ES-I3 (cell line): Measurements from ENCODE around the gene SAP30.
A peak's percentile ranks its signal among the peaks of the same experiment; 100 is the strongest.

ENCODE experiments used
- H3K36me3 ChIP-seq: 2 replicates; pipeline ENCODE4 v1.6.1; 2013; ENCODE audit warnings: mild to moderate bottlenecking, low read length, control low read depth, moderate library complexity; ENCODE audit not compliant: insufficient read depth
- H3K4me1 ChIP-seq: 2 replicates; pipeline ENCODE4 v1.6.1; 2013; ENCODE audit warnings: mild to moderate bottlenecking, control low read depth, low read length; ENCODE audit not compliant: insufficient read depth
- H3K9ac ChIP-seq: 2 replicates; pipeline ENCODE4 v1.6.1; 2013; ENCODE audit warnings: low read depth, mild to moderate bottlenecking, low read length, moderate library complexity
- H3K9me3 ChIP-seq: 2 replicates; pipeline ENCODE4 v1.6.1; 2013; ENCODE audit warnings: mild to moderate bottlenecking, low read length, moderate library complexity; ENCODE audit not compliant: control insufficient read depth, insufficient read depth

Gene SAP30

GRCh38 chr4:173346074-173346473 lies 24.7 kb upstream of the SAP30 start:
- Histone ChIP-seq H3K36me3 (no peaks in the 10 kb centered on the region), H3K9me3 (no peaks in the 10 kb centered on the region), H3K9ac (no peak overlapping the region), H3K4me1 (0 out of 2 replicates have a peak, but pooled peaks cover 8% of the 10 kb centered on the region)

- H3K4me1 ChIP-seq = 0 out of 2 replicates have a peak, but pooled peaks cover 8% of the 10 kb centered on the region
- no peaks in the 10 kb centered on the region for H3K9me3 ChIP-seq
- no peaks in the 10 kb centered on the region for H3K36me3 ChIP-seq
- H3K9ac ChIP-seq = no peak overlapping the region
Observed at GRCh38 chr4:173347467-173347866, 23.3 kb upstream of the SAP30 start.

GRCh38 chr4:173357939-173358338 lies 12.8 kb upstream of the SAP30 start:
- no peaks in the 10 kb centered on the region for H3K36me3 ChIP-seq
- no peak overlapping the region for H3K9ac ChIP-seq
- H3K9me3 ChIP-seq = no peaks in the 10 kb centered on the region
- no peaks in the 10 kb centered on the region for H3K4me1 ChIP-seq

- Histone ChIP-seq H3K9me3 (no peaks in the 10 kb centered on the region), H3K36me3 (no peaks in the 10 kb centered on the region), H3K9ac (no peak overlapping the region), H3K4me1 (no peaks in the 10 kb centered on the region)
Observed at GRCh38 chr4:173360587-173361221, 10.1 kb upstream of the SAP30 start.

- no peaks in the 10 kb centered on the region for H3K36me3 ChIP-seq
- H3K9ac ChIP-seq = no peak overlapping the region
- H3K9me3 ChIP-seq = no peaks in the 10 kb centered on the region
- no peaks in the 10 kb centered on the region for H3K4me1 ChIP-seq
Observed at GRCh38 chr4:173362666-173363065, 8.1 kb upstream of the SAP30 start.

- Histone ChIP-seq H3K9ac (no peak overlapping the region), H3K36me3 (no peaks in the 10 kb centered on the region), H3K9me3 (no peaks in the 10 kb centered on the region), H3K4me1 (no peaks in the 10 kb centered on the region)
Observed at GRCh38 chr4:173365359-173365996, 5.3 kb upstream of the SAP30 start.

GRCh38 chr4:173367285-173367684 lies 3.5 kb upstream of the SAP30 start:
- Histone ChIP-seq H3K4me1 (no peaks in the 10 kb centered on the region), H3K36me3 (no peaks in the 10 kb centered on the region), H3K9me3 (no peaks in the 10 kb centered on the region), H3K9ac (no peak overlapping the region)

- Histone ChIP-seq H3K9ac (no peak overlapping the region), H3K4me1 (no peaks in the 10 kb centered on the region), H3K9me3 (no peaks in the 10 kb centered on the region), H3K36me3 (no peaks in the 10 kb centered on the region)
Observed at GRCh38 chr4:173367946-173368345, 2.8 kb upstream of the SAP30 start.

- no peaks in the 10 kb centered on the region for H3K9me3 ChIP-seq
- H3K9ac ChIP-seq = peak overlapping the region; percentile 79
- H3K36me3 ChIP-seq = no peaks in the 10 kb centered on the region
- no peaks in the 10 kb centered on the region for H3K4me1 ChIP-seq
Observed at GRCh38 chr4:173370130-173370476, 651 bp upstream of the SAP30 start.

GRCh38 chr4:173371292-173372192 lies 788 bp downstream of the SAP30 start:
- Histone ChIP-seq H3K4me1 (no peaks in the 10 kb centered on the region), H3K9ac (peak overlapping the region; percentile 80)

GRCh38 chr4:173374588-173374987 lies 3.8 kb downstream of the SAP30 start:
- no peaks in the 10 kb centered on the region for H3K36me3 ChIP-seq
- no peaks in the 10 kb centered on the region for H3K9me3 ChIP-seq
- no peaks in the 10 kb centered on the region for H3K4me1 ChIP-seq
- no peak overlapping the region for H3K9ac ChIP-seq

More at GRCh38 chr4:173371292-173372192, 788 bp downstream of the SAP30 start:
- Histone ChIP-seq H3K36me3 (no peaks in the 10 kb centered on the region), H3K9me3 (no peaks in the 10 kb centered on the region)

- H3K36me3 ChIP-seq = no peaks in the 10 kb centered on the region
- H3K9ac ChIP-seq = no peak overlapping the region
- H3K4me1 ChIP-seq = peaks cover 5% of the 10 kb centered on the region
- no peaks in the 10 kb centered on the region for H3K9me3 ChIP-seq
Observed at GRCh38 chr4:173379929-173380328, 9.2 kb downstream of the SAP30 start.

GRCh38 chr4:173380987-173381386 lies 10.2 kb downstream of the SAP30 start:
- no peak overlapping the region for H3K9ac ChIP-seq
- no peaks in the 10 kb centered on the region for H3K36me3 ChIP-seq
- H3K9me3 ChIP-seq = no peaks in the 10 kb centered on the region
- H3K4me1 ChIP-seq = peaks cover 5% of the 10 kb centered on the region

- no peaks in the 10 kb centered on the region for H3K9me3 ChIP-seq
- no peak overlapping the region for H3K9ac ChIP-seq
- no peaks in the 10 kb centered on the region for H3K36me3 ChIP-seq
- peaks cover 5% of the 10 kb centered on the region for H3K4me1 ChIP-seq
Observed at GRCh38 chr4:173381610-173382009, 10.9 kb downstream of the SAP30 start.

- no peak overlapping the region for H3K9ac ChIP-seq
- H3K36me3 ChIP-seq = no peaks in the 10 kb centered on the region
- no peaks in the 10 kb centered on the region for H3K9me3 ChIP-seq
- H3K4me1 ChIP-seq = peaks cover 5% of the 10 kb centered on the region
Observed at GRCh38 chr4:173382349-173382748, 11.6 kb downstream of the SAP30 start.
